ENCODE measurements around the gene ELN. TPM values are rescaled to one million over a fixed set of nuclear protein-coding genes. Genes with fewer than 3 reads are reported as not detected.

The ELN gene
- total RNA-seq, 1 donor from 2014 or later: 11.0 TPM

Other genes with a start within 250 kb of the ELN start
- gene CLDN4, start 197.2 kb upstream of the ELN start, total RNA-seq: not detected
- gene METTL27, start 185.7 kb upstream of the ELN start, total RNA-seq: 0.41 TPM
- not detected for gene TMEM270, start 167.0 kb upstream of the ELN start, total RNA-seq
- 15.5 TPM for gene LIMK1, start 55.6 kb downstream of the ELN start, total RNA-seq
- gene EIF4H, start 146.2 kb downstream of the ELN start, total RNA-seq: 132 TPM
- 3.3 TPM for gene LAT2, start 181.8 kb downstream of the ELN start, total RNA-seq
- 22.4 TPM for gene RFC2, start 226.2 kb downstream of the ELN start, total RNA-seq

All from frontal cortex (tissue), 1 donor.